HepG2 (cell line): ENCODE measurements around the gene RSBN1. TPM values are rescaled to one million over a fixed set of nuclear protein-coding genes. Genes with fewer than 3 reads are reported as not detected.

Experiments used
- E2F5 ChIP-seq: sonication (generic); formaldehyde crosslinking; conservative IDR thresholded peaks from 2 replicates; pipeline ENCODE4 v1.4.0; 2020; ENCODE audit warnings: missing genetic modification reagents
- HMG20A ChIP-seq: IDR thresholded peaks from 2 replicates; pipeline ENCODE4 v1.6.1; 2016; ENCODE audit warnings: borderline replicate concordance
- MYPOP ChIP-seq: sonication (generic); formaldehyde crosslinking; IDR thresholded peaks from 2 replicates; pipeline ENCODE4 v1.8.1; 2023; ENCODE audit warnings: mild to moderate bottlenecking, moderate library complexity, missing genetic modification reagents
- NCOR1 ChIP-seq: fragments of 200-600 bp; sonication (generic); IDR thresholded peaks from 2 replicates; pipeline ENCODE4 v1.7.0; 2017; ENCODE audit warnings: antibody characterized with exemption, low read length, borderline replicate concordance
- PPARG ChIP-seq: conservative IDR thresholded peaks from 2 replicates; pipeline ENCODE4 v1.6.1; 2016; ENCODE audit warnings: missing biosample characterization, missing genetic modification reagents
- PRMT3 ChIP-seq: sonication (generic); formaldehyde crosslinking; IDR thresholded peaks from 2 replicates; pipeline ENCODE4 v1.8.1; 2022; ENCODE audit warnings: low read depth, mild to moderate bottlenecking, moderate library complexity, missing genetic modification reagents, borderline replicate concordance
- SIX4 ChIP-seq: sonication (generic); formaldehyde crosslinking; IDR thresholded peaks from 2 replicates; pipeline ENCODE4 v1.4.0; 2020; ENCODE audit warnings: missing genetic modification reagents
- THYN1 ChIP-seq: sonication (generic); formaldehyde crosslinking; IDR thresholded peaks from 2 replicates; pipeline ENCODE4 v1.8.1; 2023; ENCODE audit warnings: low read depth, mild to moderate bottlenecking, moderate library complexity, missing genetic modification reagents, borderline replicate concordance
- UBTF ChIP-seq: sonication (generic); formaldehyde crosslinking; IDR thresholded peaks from 2 replicates; pipeline ENCODE4 v1.4.0; 2020; ENCODE audit warnings: mild to moderate bottlenecking, missing genetic modification reagents
- ZNF205 ChIP-seq: IDR thresholded peaks from 2 replicates; pipeline ENCODE4 v1.6.1; 2018; ENCODE audit warnings: missing biosample characterization, missing genetic modification reagents
- ZNF570 ChIP-seq: sonication (generic); formaldehyde crosslinking; IDR thresholded peaks from 2 replicates; pipeline ENCODE4 v1.4.0; 2020; ENCODE audit warnings: mild to moderate bottlenecking, missing genetic modification reagents, borderline replicate concordance
- ZNF850 ChIP-seq: sonication (generic); formaldehyde crosslinking; conservative IDR thresholded peaks from 2 replicates; pipeline ENCODE4 v1.9.0; 2021; ENCODE audit warnings: mild to moderate bottlenecking, missing genetic modification reagents
- polyA plus RNA-seq, 8 experiments: library from polyadenylated mRNA; depleted of rRNA in 3 of 8; stranded (reverse) in 7 of 8; unstranded in 1 of 8; fragments of >200 nt; fragmentation: Illumina TruSeq in 4 of 8; extraction: Trizol in 4 of 8; gene quantifications; 2 replicates each; pipeline versions ENCODE4 v1.2.1 to v1.2.3, GENCODE V29; 2011 to 2016; ENCODE audit warnings: low read depth in 4 of 8, missing spikeins in 1 of 8, mixed read lengths in 1 of 8; ENCODE audit not compliant: insufficient read depth in 1 of 8
- total RNA-seq, 5 experiments: library from RNA; depleted of rRNA; stranded (reverse); fragments of >200 nt; fragmentation: Illumina TruSeq; extraction: Trizol; gene quantifications; 2 replicates each; pipeline ENCODE4 v1.2.3, GENCODE V29; 2016; ENCODE audit warnings: low read depth in 1 of 5
- TF ChIP-seq, protein P1 (sequence below): sonication (generic); formaldehyde crosslinking; IDR thresholded peaks from 2 replicates; pipeline ENCODE4 v1.8.0; 2022; ENCODE audit warnings: mild to moderate bottlenecking, missing genetic modification reagents
- TF ChIP-seq, protein P2 (sequence below): fragments of 450-650 bp; IDR thresholded peaks from 2 replicates; pipeline ENCODE4 v1.6.1; 2017; ENCODE audit warnings: mild to moderate bottlenecking
- TF ChIP-seq, protein P3 (sequence below): sonication (generic); formaldehyde crosslinking; IDR thresholded peaks from 2 replicates; pipeline ENCODE4 v1.4.0; 2020; ENCODE audit warnings: missing genetic modification reagents

The RSBN1 gene
- total and polyA plus RNA-seq, 2 of the 13 experiments (the other 11 are each of a cell fraction or from before 2014, with no cell fraction given): 8.3 to 10.4 TPM

DNA sequence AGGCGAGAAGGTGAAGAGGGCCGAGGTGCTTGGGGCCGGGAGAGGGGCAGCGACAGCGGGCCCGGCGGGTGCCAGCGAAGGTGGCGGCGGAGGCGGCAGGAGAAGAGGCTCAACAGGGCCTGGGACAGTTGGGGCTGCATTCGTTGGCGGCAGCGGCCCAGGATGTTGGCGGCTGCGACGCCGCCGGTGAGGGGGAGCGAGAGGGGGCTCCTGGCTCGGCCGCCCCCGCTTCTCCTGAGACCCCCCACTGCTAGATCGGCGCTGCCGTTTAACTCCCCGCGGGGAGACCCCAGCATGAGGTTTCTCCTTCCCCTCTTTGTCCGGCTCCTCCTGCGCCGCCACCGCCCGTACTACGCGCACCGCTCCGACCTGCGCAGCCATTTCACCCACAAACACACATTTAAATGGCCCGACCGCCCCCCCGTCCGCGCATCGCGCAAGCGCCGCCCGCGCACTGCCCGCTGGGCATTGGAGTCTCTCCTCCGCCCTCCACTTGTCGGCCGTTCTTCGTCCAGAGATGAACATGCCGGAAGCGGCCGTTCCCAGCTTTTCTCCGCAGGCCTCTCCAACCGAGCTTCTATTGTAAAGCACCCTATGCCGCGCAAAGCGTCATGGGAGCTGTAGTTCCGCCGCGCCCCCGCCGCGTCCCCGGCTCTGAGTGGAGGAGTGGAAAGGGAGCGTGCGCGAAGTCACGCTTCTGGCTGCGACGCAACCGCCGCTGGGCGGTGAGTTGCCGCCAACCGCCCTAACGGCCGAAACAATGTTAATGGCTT lies at the start of gene RSBN1 (continued):
- TF ChIP-seq E2F5 (CRISPR knock-in tag) (0 out of 2 replicates have a peak, but pooled peaks have one; percentile 42), HMG20A (CRISPR knock-in tag) (no peak), PPARG (CRISPR knock-in tag) (no peak; the same call in 1 of the 2 replicates), ZNF850 (CRISPR knock-in tag) (no peak), UBTF (CRISPR knock-in tag) (peak; percentile 92), ZNF570 (no peak), MYPOP (CRISPR knock-in tag) (peak; percentile 58; the same call in 1 of the 2 replicates), THYN1 (CRISPR knock-in tag) (no peak), PRMT3 (CRISPR knock-in tag) (no peak; the same call in 1 of the 2 replicates), NCOR1 (peak; percentile 35; the same call in 1 of the 2 replicates), SIX4 (CRISPR knock-in tag) (no peak), ZNF205 (peak; percentile 49; the same call in 1 of the 2 replicates)
- TF ChIP-seq, protein P1, sequence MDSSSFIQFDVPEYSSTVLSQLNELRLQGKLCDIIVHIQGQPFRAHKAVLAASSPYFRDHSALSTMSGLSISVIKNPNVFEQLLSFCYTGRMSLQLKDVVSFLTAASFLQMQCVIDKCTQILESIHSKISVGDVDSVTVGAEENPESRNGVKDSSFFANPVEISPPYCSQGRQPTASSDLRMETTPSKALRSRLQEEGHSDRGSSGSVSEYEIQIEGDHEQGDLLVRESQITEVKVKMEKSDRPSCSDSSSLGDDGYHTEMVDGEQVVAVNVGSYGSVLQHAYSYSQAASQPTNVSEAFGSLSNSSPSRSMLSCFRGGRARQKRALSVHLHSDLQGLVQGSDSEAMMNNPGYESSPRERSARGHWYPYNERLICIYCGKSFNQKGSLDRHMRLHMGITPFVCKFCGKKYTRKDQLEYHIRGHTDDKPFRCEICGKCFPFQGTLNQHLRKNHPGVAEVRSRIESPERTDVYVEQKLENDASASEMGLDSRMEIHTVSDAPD (CRISPR knock-in tag): peak; percentile 18; the same call in 1 of the 2 replicates
- TF ChIP-seq, protein P2, sequence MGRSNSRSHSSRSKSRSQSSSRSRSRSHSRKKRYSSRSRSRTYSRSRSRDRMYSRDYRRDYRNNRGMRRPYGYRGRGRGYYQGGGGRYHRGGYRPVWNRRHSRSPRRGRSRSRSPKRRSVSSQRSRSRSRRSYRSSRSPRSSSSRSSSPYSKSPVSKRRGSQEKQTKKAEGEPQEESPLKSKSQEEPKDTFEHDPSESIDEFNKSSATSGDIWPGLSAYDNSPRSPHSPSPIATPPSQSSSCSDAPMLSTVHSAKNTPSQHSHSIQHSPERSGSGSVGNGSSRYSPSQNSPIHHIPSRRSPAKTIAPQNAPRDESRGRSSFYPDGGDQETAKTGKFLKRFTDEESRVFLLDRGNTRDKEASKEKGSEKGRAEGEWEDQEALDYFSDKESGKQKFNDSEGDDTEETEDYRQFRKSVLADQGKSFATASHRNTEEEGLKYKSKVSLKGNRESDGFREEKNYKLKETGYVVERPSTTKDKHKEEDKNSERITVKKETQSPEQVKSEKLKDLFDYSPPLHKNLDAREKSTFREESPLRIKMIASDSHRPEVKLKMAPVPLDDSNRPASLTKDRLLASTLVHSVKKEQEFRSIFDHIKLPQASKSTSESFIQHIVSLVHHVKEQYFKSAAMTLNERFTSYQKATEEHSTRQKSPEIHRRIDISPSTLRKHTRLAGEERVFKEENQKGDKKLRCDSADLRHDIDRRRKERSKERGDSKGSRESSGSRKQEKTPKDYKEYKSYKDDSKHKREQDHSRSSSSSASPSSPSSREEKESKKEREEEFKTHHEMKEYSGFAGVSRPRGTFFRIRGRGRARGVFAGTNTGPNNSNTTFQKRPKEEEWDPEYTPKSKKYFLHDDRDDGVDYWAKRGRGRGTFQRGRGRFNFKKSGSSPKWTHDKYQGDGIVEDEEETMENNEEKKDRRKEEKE: no peak
- TF ChIP-seq, protein P3, sequence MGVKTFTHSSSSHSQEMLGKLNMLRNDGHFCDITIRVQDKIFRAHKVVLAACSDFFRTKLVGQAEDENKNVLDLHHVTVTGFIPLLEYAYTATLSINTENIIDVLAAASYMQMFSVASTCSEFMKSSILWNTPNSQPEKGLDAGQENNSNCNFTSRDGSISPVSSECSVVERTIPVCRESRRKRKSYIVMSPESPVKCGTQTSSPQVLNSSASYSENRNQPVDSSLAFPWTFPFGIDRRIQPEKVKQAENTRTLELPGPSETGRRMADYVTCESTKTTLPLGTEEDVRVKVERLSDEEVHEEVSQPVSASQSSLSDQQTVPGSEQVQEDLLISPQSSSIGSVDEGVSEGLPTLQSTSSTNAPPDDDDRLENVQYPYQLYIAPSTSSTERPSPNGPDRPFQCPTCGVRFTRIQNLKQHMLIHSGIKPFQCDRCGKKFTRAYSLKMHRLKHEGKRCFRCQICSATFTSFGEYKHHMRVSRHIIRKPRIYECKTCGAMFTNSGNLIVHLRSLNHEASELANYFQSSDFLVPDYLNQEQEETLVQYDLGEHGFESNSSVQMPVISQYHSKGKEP (CRISPR knock-in tag): no peak
